Mesendoderm (in vitro differentiated cells): ENCODE measurements around the gene CNPY4.
A peak's percentile ranks its signal among the peaks of the same experiment; 100 is the strongest.

Experiments
- DNase-seq: peaks from one replicate; pipeline ENCODE4 v3.0.0; 2013
- H2AK5ac ChIP-seq: 2 replicates; pipeline ENCODE4 v1.6.1; 2013; ENCODE audit warnings: low read length, inconsistent platforms
- H2BK120ac ChIP-seq: 2 replicates; pipeline ENCODE4 v1.6.1; 2013; ENCODE audit warnings: low read depth, mild to moderate bottlenecking, low read length, moderate library complexity, mixed read lengths
- H2BK15ac ChIP-seq: replicated peaks from 2 replicates; pipeline ENCODE4 v1.6.1; 2013; ENCODE audit warnings: low read depth, mild to moderate bottlenecking, moderate library complexity
- H2BK5ac ChIP-seq: 2 replicates; pipeline ENCODE4 v1.6.1; 2013; ENCODE audit warnings: low read length, inconsistent platforms
- H3K18ac ChIP-seq: 2 replicates; pipeline ENCODE4 v1.6.1; 2013; ENCODE audit warnings: mild to moderate bottlenecking, low read length, mixed read lengths
- H3K23ac ChIP-seq: one replicate; pipeline ENCODE4 v1.6.1; 2013; ENCODE audit warnings: low read length
- H3K27ac ChIP-seq: 2 replicates; pipeline ENCODE4 v1.5.1; 2013; ENCODE audit warnings: low read depth, mild to moderate bottlenecking, inconsistent platforms, low read length, moderate library complexity
- H3K27me3 ChIP-seq: 2 replicates; pipeline ENCODE4 v1.6.1; 2013; ENCODE audit warnings: low read length, control low read depth, mild to moderate bottlenecking, inconsistent platforms; ENCODE audit not compliant: insufficient read depth, poor library complexity
- H3K36me3 ChIP-seq: 2 replicates; pipeline ENCODE4 v1.6.1; 2013; ENCODE audit warnings: low read length, inconsistent platforms; ENCODE audit not compliant: control insufficient read depth, insufficient read depth
- H3K4ac ChIP-seq: one replicate; pipeline ENCODE4 v1.6.1; 2013; ENCODE audit warnings: low read depth, mild to moderate bottlenecking, low read length, moderate library complexity
- H3K4me1 ChIP-seq: 2 replicates; pipeline ENCODE4 v1.6.1; 2013; ENCODE audit warnings: low read depth, low read length, inconsistent platforms; ENCODE audit not compliant: control insufficient read depth
- H3K4me2 ChIP-seq: 2 replicates; pipeline ENCODE4 v1.6.1; 2013; ENCODE audit warnings: low read length
- H3K4me3 ChIP-seq: 2 replicates; pipeline ENCODE4 v1.5.1; 2013; ENCODE audit warnings: mild to moderate bottlenecking, low read length
- H3K56ac ChIP-seq: one replicate; pipeline ENCODE4 v1.6.1; 2013; ENCODE audit warnings: low read length
- H3K79me1 ChIP-seq: 2 replicates; pipeline ENCODE4 v1.6.1; 2013; ENCODE audit warnings: low read length, inconsistent platforms
- H3K79me2 ChIP-seq: 2 replicates; pipeline ENCODE4 v1.6.1; 2013; ENCODE audit warnings: mild to moderate bottlenecking, low read length; ENCODE audit not compliant: control insufficient read depth, insufficient read depth
- H3K9ac ChIP-seq: 2 replicates; pipeline ENCODE4 v1.6.1; 2013; ENCODE audit warnings: low read length, inconsistent platforms
- H4K5ac ChIP-seq: one replicate; pipeline ENCODE4 v1.6.1; 2013; ENCODE audit warnings: low read length
- H4K8ac ChIP-seq: one replicate; pipeline ENCODE4 v1.6.1; 2013; ENCODE audit warnings: low read depth, mild to moderate bottlenecking, control low read depth, low read length, moderate library complexity
- WGBS: extraction: QIAGEN DNeasy Blood & Tissue Kit; methylation state at CpG from one replicate; pipeline ENCODE4 v1.1.7; 2013; ENCODE audit warnings: low lambda C conversion rate, missing lambda C conversion rate; ENCODE audit not compliant: insufficient coverage; ENCODE audit errors: extremely low coverage; 5-methylcytosine and 5-hydroxymethylcytosine counted together

Gene CNPY4

DNA sequence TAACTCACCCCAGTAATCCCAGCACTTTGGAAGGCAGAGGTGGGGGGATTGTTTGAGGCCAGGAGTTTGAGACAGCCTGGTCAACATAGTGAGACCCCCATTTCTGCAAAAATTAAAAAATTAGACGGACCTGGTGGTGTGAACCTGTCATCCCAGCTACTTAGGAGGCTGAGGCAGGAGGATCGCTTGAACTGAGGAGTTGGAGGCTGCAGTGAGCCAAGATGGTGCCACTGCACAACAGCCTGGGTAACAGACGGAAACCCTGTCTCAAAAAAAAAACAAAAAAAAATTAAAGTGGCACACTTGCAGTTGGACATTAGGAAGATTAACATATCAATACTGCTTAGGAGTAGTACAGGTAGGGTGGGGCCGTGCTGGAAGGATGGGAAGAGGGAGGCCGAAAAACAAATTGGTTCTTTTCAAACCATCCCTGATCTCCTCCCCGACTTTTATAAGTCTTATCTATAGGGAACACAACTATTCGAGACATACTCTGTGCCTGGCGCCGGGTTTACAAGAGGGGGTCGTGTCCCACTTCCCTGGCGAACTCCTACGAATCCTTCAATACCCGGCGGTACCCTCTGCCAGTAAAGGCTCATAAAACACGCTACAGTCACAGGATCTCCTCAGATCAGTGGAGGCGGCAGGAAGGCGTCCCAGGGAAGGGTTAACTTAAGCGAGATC is 904 bp upstream of the CNPY4 start:
- Histone ChIP-seq H3K36me3 (no peaks in the 10 kb centered on the region), H3K27ac (no peak overlapping the region), H3K23ac (no peak overlapping the region), H3K79me2 (peaks cover 3% of the 10 kb centered on the region), H3K56ac (peak overlapping the region; percentile 100), H4K5ac (no peak overlapping the region), H3K4me1 (peaks cover 4% of the 10 kb centered on the region), H2BK15ac (no peak overlapping the region), H2AK5ac (no peak overlapping the region), H4K8ac (no peak overlapping the region), H3K9ac (peak overlapping the region; percentile 99), H2BK120ac (no peak overlapping the region), H3K27me3 (no peaks in the 10 kb centered on the region), H3K79me1 (peaks cover 3% of the 10 kb centered on the region), H3K4me3 (peak overlapping the region; percentile 99), H3K4ac (peak overlapping the region; percentile 56), H2BK5ac (no peak overlapping the region), H3K4me2 (peak overlapping the region; percentile 89), H3K18ac (no peak overlapping the region)
- no peak for DNase-seq
- no CpG with 5 or more reads among the region's 18 CpGs for WGBS

DNA sequence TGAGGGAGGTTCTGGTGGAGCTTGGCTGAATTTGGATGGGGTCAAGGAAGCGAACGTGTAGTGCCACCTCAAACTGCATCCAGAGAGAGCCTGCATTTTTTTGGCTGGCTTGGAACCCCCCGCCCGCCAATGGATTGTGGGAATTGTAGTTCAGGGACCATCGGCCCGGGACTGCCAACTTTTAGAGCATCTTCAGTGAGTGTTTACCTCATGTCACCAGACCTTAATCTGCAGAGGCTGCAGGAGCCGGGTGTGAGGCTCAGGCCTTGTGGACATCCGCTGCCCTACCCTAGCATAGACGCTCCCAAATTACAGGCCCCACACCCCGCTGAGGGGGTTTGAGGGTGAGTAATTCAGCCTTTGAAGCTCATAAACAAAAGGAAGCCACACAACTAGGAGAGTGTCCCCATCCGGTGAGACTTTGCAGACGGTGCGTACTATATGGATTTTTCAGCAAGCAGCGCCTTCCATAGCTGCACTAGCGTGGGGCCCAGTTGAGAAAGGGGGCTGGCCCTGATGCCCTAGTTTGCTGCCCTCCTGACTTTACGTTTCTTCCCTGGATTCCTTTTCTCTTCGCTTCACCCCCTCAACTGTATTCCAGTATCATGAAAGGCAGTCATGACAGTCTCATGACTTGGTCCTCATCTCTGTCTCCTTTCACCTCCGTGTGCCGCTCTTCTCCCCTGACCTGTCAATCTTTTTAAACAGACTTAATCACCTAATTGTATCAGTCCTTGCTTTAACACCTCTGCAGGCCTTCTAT is 717 bp downstream of the CNPY4 start:
- Histone ChIP-seq H3K4me3 (peak overlapping the region; percentile 90), H2AK5ac (no peak overlapping the region), H4K5ac (no peak overlapping the region), H3K27me3 (no peaks in the 10 kb centered on the region), H2BK15ac (no peak overlapping the region), H3K36me3 (no peaks in the 10 kb centered on the region), H3K23ac (no peak overlapping the region), H3K9ac (peak overlapping the region; percentile 85), H3K27ac (no peak overlapping the region), H3K4me1 (peaks cover 4% of the 10 kb centered on the region), H4K8ac (no peak overlapping the region), H3K79me1 (peaks cover 3% of the 10 kb centered on the region), H2BK5ac (no peak overlapping the region), H3K4ac (no peak overlapping the region), H3K56ac (peak overlapping the region; percentile 74), H3K4me2 (peak overlapping the region; percentile 77), H2BK120ac (no peak overlapping the region), H3K79me2 (peaks cover 3% of the 10 kb centered on the region), H3K18ac (no peak overlapping the region)
- no CpG with 5 or more reads among the region's 19 CpGs for WGBS
- DNase-seq: peak; percentile 91

DNA sequence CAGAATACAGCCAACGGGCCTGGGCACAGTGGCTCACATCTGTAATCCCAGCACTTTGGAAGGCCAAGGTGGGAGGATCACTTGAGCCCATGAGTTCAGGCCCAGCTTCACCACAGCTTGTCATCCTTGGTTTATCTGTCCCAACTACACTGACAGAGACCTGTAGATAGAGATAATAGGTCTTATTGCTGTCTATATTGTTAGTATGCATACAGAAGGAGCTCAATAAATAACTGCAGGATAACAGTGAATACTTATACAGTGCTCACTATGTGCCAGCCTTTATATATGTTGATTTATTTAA is 1.3 kb downstream of the CNPY4 start:
- WGBS: no CpG with 5 or more reads among the region's 1 CpG

DNA sequence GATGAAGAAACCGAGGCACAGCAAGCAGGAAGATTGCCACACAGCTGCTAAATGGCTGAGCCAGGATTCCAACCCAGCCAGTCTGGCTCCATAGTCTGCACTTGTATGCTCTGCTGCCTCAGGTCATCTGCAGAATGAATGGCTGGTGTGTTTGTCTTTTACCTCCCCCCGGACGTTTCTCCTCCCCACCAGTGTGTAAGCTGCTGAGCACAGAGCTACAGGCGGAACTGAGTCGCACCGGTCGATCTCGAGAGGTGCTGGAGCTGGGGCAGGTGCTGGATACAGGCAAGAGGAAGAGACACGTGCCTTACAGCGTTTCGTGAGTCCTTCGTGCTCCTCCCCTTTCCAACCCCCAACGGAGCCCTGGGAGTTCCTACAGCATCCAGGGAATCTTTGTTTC is 2.6 kb downstream of the CNPY4 start:
- H3K36me3 ChIP-seq: no peaks in the 10 kb centered on the region
- H3K4ac ChIP-seq: no peak overlapping the region
- peaks cover 4% of the 10 kb centered on the region for H3K4me1 ChIP-seq
- no peak overlapping the region for H4K5ac ChIP-seq
- peaks cover 3% of the 10 kb centered on the region for H3K79me1 ChIP-seq
- H3K79me2 ChIP-seq: peaks cover 3% of the 10 kb centered on the region
- no peak overlapping the region for H3K4me2 ChIP-seq
- H3K23ac ChIP-seq: no peak overlapping the region
- H2BK15ac ChIP-seq: no peak overlapping the region
- no peak overlapping the region for H3K9ac ChIP-seq
- no peak overlapping the region for H2AK5ac ChIP-seq
- WGBS: no CpG with 5 or more reads among the region's 13 CpGs
- no peak overlapping the region for H4K8ac ChIP-seq
- no peak for DNase-seq
- no peak overlapping the region for H2BK5ac ChIP-seq
- H3K18ac ChIP-seq: no peak overlapping the region
- H3K27ac ChIP-seq: no peak overlapping the region
- no peak overlapping the region for H3K56ac ChIP-seq
- H2BK120ac ChIP-seq: no peak overlapping the region
- H3K27me3 ChIP-seq: no peaks in the 10 kb centered on the region
- H3K4me3 ChIP-seq: no peak overlapping the region

More for the DNA sequence above, 1.3 kb downstream of the CNPY4 start:
- Histone ChIP-seq H3K36me3 (no peaks in the 10 kb centered on the region), H3K9ac (peak overlapping the region; percentile 35), H3K79me2 (peaks cover 3% of the 10 kb centered on the region), H2BK5ac (no peak overlapping the region), H3K4ac (no peak overlapping the region), H2BK15ac (no peak overlapping the region), H3K4me2 (peak overlapping the region; percentile 77), H4K8ac (no peak overlapping the region), H3K23ac (no peak overlapping the region), H3K56ac (peak overlapping the region; percentile 74), H2AK5ac (no peak overlapping the region), H3K4me1 (peaks cover 4% of the 10 kb centered on the region), H3K79me1 (peaks cover 3% of the 10 kb centered on the region), H3K27ac (no peak overlapping the region), H3K4me3 (no peak overlapping the region), H2BK120ac (no peak overlapping the region), H3K18ac (no peak overlapping the region), H3K27me3 (no peaks in the 10 kb centered on the region), H4K5ac (no peak overlapping the region)
- DNase-seq: no peak

DNA sequence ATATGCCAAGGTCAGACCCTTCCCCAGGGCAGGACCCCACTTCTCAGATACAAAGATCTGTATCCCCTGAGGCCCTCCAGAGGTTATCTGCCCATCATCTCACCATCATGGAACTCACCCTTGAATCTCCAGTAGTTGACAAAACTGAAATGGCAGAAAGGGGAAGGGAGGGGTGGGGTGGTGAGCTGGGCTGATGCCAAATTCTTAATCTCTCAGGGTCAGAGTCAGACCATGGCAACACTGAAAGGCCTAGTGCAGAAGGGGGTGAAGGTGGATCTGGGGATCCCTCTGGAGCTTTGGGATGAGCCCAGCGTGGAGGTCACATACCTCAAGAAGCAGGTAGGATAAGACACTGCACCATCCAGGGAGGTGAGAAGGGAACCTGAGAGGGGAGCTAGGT is 3.1 kb downstream of the CNPY4 start:
- H3K4me3 ChIP-seq: no peak overlapping the region
- no peak overlapping the region for H3K56ac ChIP-seq
- no peak overlapping the region for H3K4me2 ChIP-seq
- H3K79me2 ChIP-seq: peaks cover 3% of the 10 kb centered on the region
- no peak overlapping the region for H4K8ac ChIP-seq
- H4K5ac ChIP-seq: no peak overlapping the region
- no peak overlapping the region for H3K23ac ChIP-seq
- no peak overlapping the region for H3K18ac ChIP-seq
- peaks cover 4% of the 10 kb centered on the region for H3K4me1 ChIP-seq
- no peaks in the 10 kb centered on the region for H3K36me3 ChIP-seq
- no peak overlapping the region for H3K27ac ChIP-seq
- no peak overlapping the region for H2BK5ac ChIP-seq
- H3K4ac ChIP-seq: no peak overlapping the region
- H3K9ac ChIP-seq: no peak overlapping the region
- H3K27me3 ChIP-seq: no peaks in the 10 kb centered on the region
- peaks cover 3% of the 10 kb centered on the region for H3K79me1 ChIP-seq
- H2BK15ac ChIP-seq: no peak overlapping the region
- no CpG with 5 or more reads among the region's 1 CpG for WGBS
- no peak overlapping the region for H2BK120ac ChIP-seq
- no peak overlapping the region for H2AK5ac ChIP-seq
- no peak for DNase-seq
